Left ventricle myocardium superior (tissue), 1 donor: ENCODE results near the gene BDH2. TPM values are rescaled to one million over a fixed set of nuclear protein-coding genes. Genes with fewer than 3 reads are reported as not detected.

Experiments used
- ATAC-seq: fragments of 200-7000 bp; cut with Tn5 transposase; one replicate; pipeline ENCODE4 v1.9.1; 2020; ENCODE audit warnings: mild to moderate bottlenecking, moderate library complexity
- DNase-seq: peaks from one replicate; pipeline ENCODE4 v3.0.0-alpha.2; 2020
- intact Hi-C: fragments of 100-400 bp; cut with micrococcal nuclease; formaldehyde crosslinking; loops from one replicate; pipeline ENCODE4 v1.11.0; 2022
- total RNA-seq: library from RNA; stranded (reverse); fragmentation: NEBNext Ultra II Directional; extraction: Animal tissue kit (Norgen Biotek cat#: 25700); gene quantifications from one replicate; pipeline ENCODE4 v1.2.1, GENCODE V29; 2021
- donor health status: DM: no; HTN: yes; CAD: no; lungs with severe emphysema.

BDH2 gene
- total RNA-seq, 1 donor from 2014 or later: 25.6 TPM

- ATAC-seq (peak; percentile 78), DNase-seq (no peak)
- intact Hi-C loops: loop anchor here (10.0 kb wide), 1 partner anchor 48 kb away; the partner anchor contains the start of gene BDH2
Observed at GRCh38 chr4:103046416-103047290, 53.0 kb downstream of the BDH2 start.

DNA sequence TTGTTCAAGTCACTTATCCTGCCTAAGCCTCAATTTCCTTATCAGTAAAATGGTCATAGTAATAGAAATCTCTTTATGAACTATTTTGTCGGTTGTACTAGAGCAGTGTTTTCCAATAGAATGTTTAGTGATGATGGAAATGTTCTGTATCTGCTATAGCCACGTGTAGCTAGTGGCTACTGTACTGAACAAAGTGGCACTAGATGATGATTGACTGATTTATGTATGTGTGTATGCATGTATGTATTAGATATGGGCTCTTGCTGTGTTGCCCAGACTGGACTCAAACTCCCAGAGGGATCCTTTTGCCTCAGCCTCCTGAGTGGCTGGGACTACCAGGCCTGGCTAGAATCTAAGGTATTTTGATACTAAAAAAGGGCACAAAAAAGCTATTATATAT, 55.5 kb downstream of the BDH2 start:
- ATAC-seq (no peak), DNase-seq (no peak)
- intact Hi-C loops: loop anchor here (10.0 kb wide), 1 partner anchor 51 kb away; the partner anchor contains the start of gene BDH2

DNA sequence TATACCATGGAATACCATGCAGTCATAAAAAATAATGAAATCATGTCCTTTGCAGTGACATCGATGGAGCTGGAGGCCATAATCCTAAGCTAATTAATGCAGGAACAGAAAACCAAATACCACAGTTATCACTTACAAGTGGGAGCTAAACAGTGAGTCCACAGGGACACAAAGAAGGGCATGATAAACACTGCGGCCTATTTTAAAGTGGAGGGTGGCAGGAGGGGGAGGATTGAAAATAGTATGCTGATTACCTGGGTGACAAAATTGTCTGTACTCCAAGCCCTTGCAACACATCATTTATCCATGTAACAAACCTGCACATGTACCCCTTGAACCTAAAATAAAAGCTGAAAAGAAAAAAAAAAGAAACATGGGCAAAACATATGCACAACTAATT, 63.5 kb downstream of the BDH2 start:
- ATAC-seq (peak; percentile 93), DNase-seq (no peak)
- intact Hi-C loops: no loop called here

DNA sequence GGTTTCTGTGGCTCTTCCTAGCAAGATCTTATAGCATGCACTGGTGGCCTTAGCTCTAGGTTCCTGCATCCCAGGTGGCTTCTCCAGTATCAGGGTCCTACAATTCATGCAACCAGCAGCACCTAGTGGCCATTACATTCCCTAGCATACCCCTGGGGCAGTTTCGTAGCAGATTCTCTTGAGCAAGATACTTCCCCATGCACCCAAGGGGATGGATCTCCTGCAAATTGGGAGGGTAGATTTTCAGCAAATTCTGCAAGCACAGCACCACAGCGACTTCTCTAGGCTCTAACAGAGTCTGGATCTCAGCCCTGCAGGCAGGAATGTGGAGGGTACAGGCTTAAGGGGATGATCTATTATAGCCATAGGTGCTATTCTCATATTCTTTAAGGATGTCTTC, 67.1 kb downstream of the BDH2 start:
- intact Hi-C loops: no loop called here
- no peak for DNase-seq
- peak; percentile 31 for ATAC-seq

DNA sequence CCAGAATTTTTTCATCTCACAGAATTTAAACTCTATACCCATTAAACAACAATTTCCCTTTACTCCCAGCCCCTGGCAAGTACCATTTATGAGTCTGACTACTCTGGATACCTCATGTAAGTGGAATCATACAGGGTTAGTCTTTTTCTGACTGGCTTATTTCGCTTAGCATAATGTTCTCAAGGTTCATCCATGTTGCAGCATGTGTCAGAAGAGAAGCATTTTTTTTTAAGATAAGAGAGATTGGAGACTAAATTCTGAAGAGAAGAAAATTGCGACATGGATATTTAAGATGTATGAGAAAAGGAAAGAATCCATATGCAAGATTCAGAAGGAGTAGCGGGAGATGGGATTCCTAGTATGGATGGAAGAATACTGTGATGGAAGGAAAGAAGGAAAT, 68.8 kb downstream of the BDH2 start:
- no peak for DNase-seq
- no peak for ATAC-seq
- intact Hi-C loops: no loop called here

DNA sequence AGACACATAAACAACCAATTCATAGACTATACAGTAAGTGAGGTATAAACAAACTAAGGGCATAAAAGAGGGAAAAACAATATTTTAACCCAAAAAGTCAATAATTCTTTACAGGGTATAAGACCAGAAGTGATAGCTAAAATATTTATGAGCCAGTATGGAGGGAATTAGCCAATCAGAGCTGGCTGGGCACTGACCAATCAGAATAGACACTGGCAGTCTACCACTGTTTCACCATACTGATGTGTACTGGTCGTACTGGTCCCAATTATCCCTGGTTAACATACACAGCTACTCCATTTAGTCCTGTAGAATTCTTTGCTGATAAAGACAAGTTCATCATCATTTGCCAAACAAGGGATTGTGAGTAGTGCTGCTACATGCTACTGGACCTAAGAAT, 70.3 kb downstream of the BDH2 start:
- intact Hi-C loops: no loop called here
- DNase-seq (no peak), ATAC-seq (no peak)

Other genes starting within 250 kb of the BDH2 start
- 20.1 TPM for gene CISD2, start 230.8 kb downstream of the BDH2 start, total RNA-seq
- 0.20 TPM for gene SLC9B1, start 80.1 kb downstream of the BDH2 start, total RNA-seq
- 3.3 TPM for gene SLC9B2, start 23.1 kb downstream of the BDH2 start, total RNA-seq
- gene CENPE, start 98.5 kb upstream of the BDH2 start, total RNA-seq: 0.35 TPM